ENCODE results near the gene MRPL12. TPM values are rescaled to one million over a fixed set of nuclear protein-coding genes. Genes with fewer than 3 reads are reported as not detected.
A peak's percentile ranks its signal among the peaks of the same experiment; 100 is the strongest.

MRPL12 gene
- total RNA-seq, 1 donor from 2014 or later = 35.0 TPM

- peak overlapping the region; percentile 98 for H3K27ac ChIP-seq
Observed at GRCh38 chr17:81703747-81704654, 834 bp downstream of the MRPL12 start.

GRCh38 chr17:81705518-81706231 is 2.5 kb downstream of the MRPL12 start:
- ATAC-seq (no peak), DNase-seq (no peak)
- no peaks in the 10 kb centered on the region for H3K9me3 ChIP-seq
- peaks cover 38% of the 10 kb centered on the region for H3K4me1 ChIP-seq
- no peak for TF ChIP-seq CTCF (IDR thresholded peaks at IDR 0.05)
- no peaks in the 10 kb centered on the region for H3K27me3 ChIP-seq (ENCODE audit: low read depth)
- H3K27ac ChIP-seq = no peak overlapping the region
- H3K36me3 ChIP-seq = peaks cover 40% of the 10 kb centered on the region
- intact Hi-C loops (cut with DNase I) = no loop called here
- H3K4me3 ChIP-seq = no peak overlapping the region

More at GRCh38 chr17:81703747-81704654, 834 bp downstream of the MRPL12 start:
- no peaks in the 10 kb centered on the region for H3K27me3 ChIP-seq (ENCODE audit: low read depth)
- no peaks in the 10 kb centered on the region for H3K9me3 ChIP-seq
- peaks cover 36% of the 10 kb centered on the region for H3K4me1 ChIP-seq
- peak overlapping the region; percentile 95 for H3K4me3 ChIP-seq
- peaks cover 52% of the 10 kb centered on the region for H3K36me3 ChIP-seq
- TF ChIP-seq CTCF (IDR thresholded peaks at IDR 0.05) = no peak
- DNase-seq = no peak
- no peak for ATAC-seq
- intact Hi-C loops (cut with DNase I) = no loop called here

- ATAC-seq = no peak
- no peaks in the 10 kb centered on the region for H3K9me3 ChIP-seq
- intact Hi-C loops (cut with DNase I) = no loop called here
Observed at GRCh38 chr17:81706232-81706611, 3.1 kb downstream of the MRPL12 start.

GRCh38 chr17:81706757-81707624 is 3.8 kb downstream of the MRPL12 start:
- Histone ChIP-seq H3K9me3 (no peaks in the 10 kb centered on the region), H3K4me1 (peaks cover 34% of the 10 kb centered on the region), H3K27ac (no peak overlapping the region), H3K36me3 (peaks cover 27% of the 10 kb centered on the region), H3K4me3 (no peak overlapping the region), H3K27me3 (ENCODE audit: low read depth) (no peaks in the 10 kb centered on the region)
- TF ChIP-seq CTCF (IDR thresholded peaks at IDR 0.05) = no peak
- ATAC-seq (no peak), DNase-seq (no peak)
- intact Hi-C loops (cut with DNase I) = no loop called here

More at GRCh38 chr17:81706232-81706611, 3.1 kb downstream of the MRPL12 start:
- H3K36me3 ChIP-seq = peaks cover 34% of the 10 kb centered on the region
- peaks cover 38% of the 10 kb centered on the region for H3K4me1 ChIP-seq
- no peak overlapping the region for H3K27ac ChIP-seq
- no peak for DNase-seq
- H3K4me3 ChIP-seq = no peak overlapping the region
- no peak for TF ChIP-seq CTCF (IDR thresholded peaks at IDR 0.05)
- H3K27me3 ChIP-seq (ENCODE audit: low read depth) = no peaks in the 10 kb centered on the region

Measured in lower lobe of right lung (tissue), 2 donors.